ENCODE measurements around the gene BTBD1. TPM values are rescaled to one million over a fixed set of nuclear protein-coding genes. Genes with fewer than 3 reads are reported as not detected.

BTBD1 gene
- polyA plus RNA-seq: 49.7 TPM

- peak within 1 kb of the TSS; percentile 82 to 91 (median 86) for H3K27ac Mint-ChIP-seq
- no peaks in the 10 kb centered on the region for H3K27me3 Mint-ChIP-seq
- H3K9me3 Mint-ChIP-seq: no peaks in the 10 kb centered on the region
- H3K4me1 Mint-ChIP-seq: peaks cover 5 to 16% (median 14%) of the 10 kb centered on the region in 3 donors
- H3K4me3 Mint-ChIP-seq: peak within 1 kb of the TSS; percentile 86 to 93 (median 90)
- no peaks in the 10 kb centered on the region for H3K36me3 Mint-ChIP-seq
Measured at GRCh38 chr15:83066734-83067637, at the start of gene BTBD1. Gene BTBD1 (minus strand): TSS chr15:83067252. CDS start chr15:83067151, 101 bp downstream.

DNA sequence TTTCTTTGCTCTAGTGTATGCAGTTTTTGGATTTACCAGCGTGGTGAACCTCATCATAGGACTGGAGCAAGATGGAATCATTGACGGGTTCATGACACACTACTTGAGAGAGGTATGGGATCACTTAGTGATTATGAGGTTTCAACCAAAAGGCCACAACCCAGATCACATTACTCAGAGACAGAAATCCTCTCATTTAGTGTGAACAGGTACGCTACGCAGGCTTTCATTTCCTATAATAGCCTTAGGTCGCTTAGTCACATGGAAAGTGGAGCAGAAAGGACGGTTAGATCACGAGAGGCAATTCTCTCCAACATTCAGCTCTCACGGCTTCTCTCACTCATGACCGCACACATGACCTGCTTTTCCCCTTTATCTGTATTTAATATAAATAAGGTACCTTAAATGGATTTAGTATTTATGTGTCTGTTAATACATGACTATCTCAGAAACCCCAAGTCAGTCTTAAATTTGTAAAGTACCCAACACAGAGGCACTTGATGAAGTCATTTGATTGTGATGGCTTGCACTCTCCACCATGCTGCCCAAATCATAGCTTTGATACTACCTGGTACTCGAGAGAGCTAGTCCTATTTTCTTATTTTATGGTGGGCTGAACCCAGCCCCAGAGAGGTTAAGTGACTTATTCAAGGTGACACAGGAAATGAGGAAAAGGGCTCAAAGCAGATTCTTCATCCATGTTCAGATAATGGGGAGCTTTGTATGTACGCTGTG lies 48.9 kb upstream of the BTBD1 start:
- Mint-ChIP-seq H3K4me1 (no peaks in the 10 kb centered on the region), H3K4me3 (no peak overlapping the region), H3K9me3 (no peaks in the 10 kb centered on the region), H3K27me3 (peaks cover 1% of the 10 kb centered on the region), H3K36me3 (peaks cover 2% of the 10 kb centered on the region), H3K27ac (no peak overlapping the region)

- Mint-ChIP-seq H3K27ac (peak overlapping the region in 1 of 3 donors; percentile 36), H3K36me3 (peaks cover 2% of the 10 kb centered on the region), H3K27me3 (peaks cover 3% of the 10 kb centered on the region), H3K4me3 (no peak overlapping the region), H3K4me1 (no peaks in the 10 kb centered on the region), H3K9me3 (no peaks in the 10 kb centered on the region)
Measured at GRCh38 chr15:83115410-83115809, 48.4 kb upstream of the BTBD1 start.

DNA sequence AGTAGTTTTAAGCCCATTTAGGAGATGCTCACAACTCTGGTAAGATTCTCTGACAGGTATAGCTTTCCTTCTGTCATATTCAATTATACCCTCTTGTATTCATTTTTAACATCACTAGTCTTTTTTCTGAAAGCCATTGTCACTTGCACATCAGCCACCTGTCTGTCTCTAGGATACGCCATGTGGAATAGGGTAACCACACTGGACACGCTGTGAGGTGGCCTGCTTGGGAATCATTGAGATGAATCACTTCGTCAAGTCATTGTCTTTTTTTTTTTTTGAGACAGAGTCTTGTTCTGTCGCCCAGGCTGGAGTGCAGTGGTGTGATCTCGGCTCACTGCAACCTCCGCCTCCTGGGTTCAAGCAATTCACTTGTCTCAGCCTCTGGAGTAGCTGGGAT lies 47.8 kb upstream of the BTBD1 start:
- H3K4me3 Mint-ChIP-seq: no peak overlapping the region

GRCh38 chr15:83113881-83114674 lies 47.0 kb upstream of the BTBD1 start:
- Mint-ChIP-seq H3K4me3 (no peak overlapping the region), H3K36me3 (peaks cover 2% of the 10 kb centered on the region), H3K27ac (no peak overlapping the region)

More for the DNA sequence above, 47.8 kb upstream of the BTBD1 start:
- Mint-ChIP-seq H3K27ac (no peak overlapping the region), H3K4me1 (peaks cover 0 to 2% (median under 1%) of the 10 kb centered on the region in 3 donors), H3K27me3 (peaks cover 3% of the 10 kb centered on the region), H3K9me3 (no peaks in the 10 kb centered on the region), H3K36me3 (peaks cover 2% of the 10 kb centered on the region)

GRCh38 chr15:83112956-83113299 lies 45.9 kb upstream of the BTBD1 start:
- peaks cover 2% of the 10 kb centered on the region for H3K36me3 Mint-ChIP-seq
- peaks cover 0 to 2% (median 0%) of the 10 kb centered on the region in 3 donors for H3K9me3 Mint-ChIP-seq
- no peak overlapping the region for H3K27ac Mint-ChIP-seq
- H3K4me3 Mint-ChIP-seq: no peak overlapping the region
- peaks cover 13% of the 10 kb centered on the region for H3K27me3 Mint-ChIP-seq
- H3K4me1 Mint-ChIP-seq: peaks cover 0 to 14% (median 9%) of the 10 kb centered on the region in 3 donors

More at GRCh38 chr15:83113881-83114674, 47.0 kb upstream of the BTBD1 start:
- peaks cover 0 to 4% (median 3%) of the 10 kb centered on the region in 3 donors for H3K4me1 Mint-ChIP-seq
- peaks cover 4% of the 10 kb centered on the region for H3K27me3 Mint-ChIP-seq
- H3K9me3 Mint-ChIP-seq: peaks cover 0 to 2% (median 0%) of the 10 kb centered on the region in 3 donors

- H3K4me3 Mint-ChIP-seq: peak overlapping the region in 1 of 4 donors; percentile 5
- H3K27me3 Mint-ChIP-seq: peaks cover 14% of the 10 kb centered on the region
- peaks cover 0 to 14% (median 9%) of the 10 kb centered on the region in 3 donors for H3K4me1 Mint-ChIP-seq
- H3K27ac Mint-ChIP-seq: no peak overlapping the region
- H3K36me3 Mint-ChIP-seq: peaks cover 2% of the 10 kb centered on the region
- peaks cover 0 to 2% (median 0%) of the 10 kb centered on the region in 3 donors for H3K9me3 Mint-ChIP-seq
Measured at GRCh38 chr15:83112233-83112955, 45.3 kb upstream of the BTBD1 start.

DNA sequence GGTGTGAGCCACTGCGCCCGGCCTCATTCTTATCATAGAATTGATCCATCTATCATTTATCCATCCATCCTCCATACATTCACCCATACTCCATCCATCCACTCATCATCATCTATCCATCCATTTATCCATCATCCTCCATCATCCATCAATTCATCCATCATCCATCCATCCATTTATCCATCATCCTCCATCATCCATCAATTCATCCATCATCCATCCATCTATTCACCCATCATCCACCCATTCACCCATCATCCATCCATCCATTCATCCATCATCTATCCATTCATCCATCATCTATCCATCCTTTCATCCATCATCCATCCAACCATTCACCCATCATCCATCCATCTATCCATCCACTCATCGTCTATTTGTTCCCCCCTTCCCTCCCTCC lies 44.1 kb upstream of the BTBD1 start:
- no peak overlapping the region for H3K4me3 Mint-ChIP-seq

GRCh38 chr15:83110381-83110780 lies 43.3 kb upstream of the BTBD1 start:
- H3K4me1 Mint-ChIP-seq: peaks cover 0 to 17% (median 9%) of the 10 kb centered on the region in 3 donors
- peaks cover 2% of the 10 kb centered on the region for H3K36me3 Mint-ChIP-seq
- H3K9me3 Mint-ChIP-seq: peaks cover 0 to 2% (median 0%) of the 10 kb centered on the region in 3 donors
- H3K27ac Mint-ChIP-seq: no peak overlapping the region
- no peak overlapping the region for H3K4me3 Mint-ChIP-seq
- H3K27me3 Mint-ChIP-seq: peaks cover 22% of the 10 kb centered on the region

More for the DNA sequence above, 44.1 kb upstream of the BTBD1 start:
- Mint-ChIP-seq H3K4me1 (peaks cover 0 to 17% (median 9%) of the 10 kb centered on the region in 3 donors), H3K36me3 (peaks cover 2% of the 10 kb centered on the region), H3K27ac (peak overlapping the region in 1 of 3 donors; percentile 31), H3K9me3 (peaks cover 0 to 2% (median 0%) of the 10 kb centered on the region in 3 donors), H3K27me3 (peaks cover 19% of the 10 kb centered on the region)

- peaks cover 25% of the 10 kb centered on the region for H3K27me3 Mint-ChIP-seq
Measured at GRCh38 chr15:83109532-83109931, 42.5 kb upstream of the BTBD1 start.

GRCh38 chr15:83108266-83109219 lies 41.5 kb upstream of the BTBD1 start:
- Mint-ChIP-seq H3K4me1 (peaks cover 0 to 17% (median 9%) of the 10 kb centered on the region in 3 donors), H3K27ac (peak overlapping the region in 1 of 3 donors; percentile 28), H3K9me3 (peaks cover 0 to 2% (median 0%) of the 10 kb centered on the region in 3 donors), H3K4me3 (peak overlapping the region; percentile 73 to 86 (median 80)), H3K36me3 (no peaks in the 10 kb centered on the region), H3K27me3 (peaks cover 31% of the 10 kb centered on the region)

More at GRCh38 chr15:83109532-83109931, 42.5 kb upstream of the BTBD1 start:
- peak overlapping the region in 2 of 4 donors; percentile 25 to 51 for H3K4me3 Mint-ChIP-seq
- H3K4me1 Mint-ChIP-seq: peaks cover 0 to 17% (median 9%) of the 10 kb centered on the region in 3 donors
- H3K9me3 Mint-ChIP-seq: peaks cover 0 to 2% (median 0%) of the 10 kb centered on the region in 3 donors
- H3K36me3 Mint-ChIP-seq: no peaks in the 10 kb centered on the region
- no peak overlapping the region for H3K27ac Mint-ChIP-seq

- H3K27me3 Mint-ChIP-seq: peaks cover 31% of the 10 kb centered on the region
- H3K9me3 Mint-ChIP-seq: peaks cover 0 to 2% (median 0%) of the 10 kb centered on the region in 3 donors
- H3K36me3 Mint-ChIP-seq: no peaks in the 10 kb centered on the region
- H3K27ac Mint-ChIP-seq: no peak overlapping the region
- H3K4me3 Mint-ChIP-seq: peak overlapping the region; percentile 73 to 86 (median 80)
- H3K4me1 Mint-ChIP-seq: peaks cover 0 to 17% (median 9%) of the 10 kb centered on the region in 3 donors
Measured at GRCh38 chr15:83107841-83108181, 40.8 kb upstream of the BTBD1 start.

Data from IgD-negative memory B cell (primary cell).